Endothelial cell of umbilical vein (primary cell): ENCODE results near the gene ZFPM1. TPM values are rescaled to one million over a fixed set of nuclear protein-coding genes. Genes with fewer than 3 reads are reported as not detected.

Experiments used
- BruUV-seq: library from RNA; stranded (reverse); fragments of 400-500 nt; replicated peaks from 2 replicates; lab custom pipeline; 2021; lab: Mats Ljungman, UMichigan
- CTCF ChIA-PET: fragments of 300-600, 350-600 bp; sonication (Branson Sonifier 250); formaldehyde crosslinking; loops from one replicate; lab custom pipeline; 2021; ENCODE audit warnings: antibody characterized with exemption, inconsistent platforms; lab: Charles Lee
- POLR2A ChIA-PET: fragments of 300-600, 350-600 bp; sonication (Branson Sonifier 250); formaldehyde crosslinking; loops from one replicate; lab custom pipeline; 2021; ENCODE audit warnings: antibody characterized with exemption, inconsistent platforms; lab: Charles Lee
- DNase-seq: peaks from one replicate; pipeline ENCODE4 v3.0.0-alpha.2; 2011; ENCODE audit warnings: low read depth, low spot score
- FAIRE-seq: peaks from 2 replicates; lab custom pipeline; 2011; peaks lifted over from hg19 to GRCh38; lab: Jason Lieb, UNC
- H2AFZ ChIP-seq: 2 replicates; pipeline ENCODE4 v1.6.0; 2012; ENCODE audit warnings: low read depth, low read length, control low read depth, inconsistent platforms
- H3K27ac ChIP-seq: 2 replicates; pipeline ENCODE4 v1.5.1; 2011; ENCODE audit warnings: low read depth, mild to moderate bottlenecking, control low read depth, low read length, moderate library complexity; ENCODE audit not compliant: insufficient read depth
- H3K27me3 ChIP-seq, 2 experiments: 2 replicates each; pipeline versions ENCODE4 v1.6.0 to v1.6.1; 2011; ENCODE audit warnings: low read length in 2 of 2, mixed read lengths in 1 of 2; ENCODE audit not compliant: control insufficient read depth in 2 of 2, insufficient read depth in 2 of 2
- H3K36me3 ChIP-seq, 2 experiments: 2 replicates in 1 of 2; 3 replicates in 1 of 2; pipeline ENCODE4 v1.5.1; 2011; ENCODE audit warnings: low read length in 2 of 2, mild to moderate bottlenecking in 1 of 2, moderate library complexity in 1 of 2; ENCODE audit not compliant: control insufficient read depth in 2 of 2, insufficient read depth in 2 of 2; ENCODE audit errors: extremely low read depth in 1 of 2
- H3K4me1 ChIP-seq: 3 replicates; pipeline ENCODE4 v1.5.1; 2011; ENCODE audit warnings: mild to moderate bottlenecking, low read length; ENCODE audit not compliant: control insufficient read depth, insufficient read depth; ENCODE audit errors: extremely low read depth
- H3K4me2 ChIP-seq: 2 replicates; pipeline ENCODE4 v1.6.1; 2011; ENCODE audit warnings: low read length, control low read depth, mixed read lengths; ENCODE audit not compliant: insufficient read depth
- H3K4me3 ChIP-seq, 3 experiments: fragments of 200-600 bp in 1 of 3; sonication (generic), shearing (Covaris generic) in 1 of 3; replicated peaks in 1 of 3; 2 replicates each; pipeline ENCODE4 v1.5.1; 2011 to 2016; ENCODE audit warnings: control low read depth in 3 of 3, low read length in 3 of 3, mild to moderate bottlenecking in 2 of 3, inconsistent platforms in 1 of 3, low read depth in 1 of 3, moderate library complexity in 1 of 3; ENCODE audit not compliant: insufficient read depth in 1 of 3
- H3K79me2 ChIP-seq: 2 replicates; pipeline ENCODE4 v1.6.0; 2012; ENCODE audit warnings: low read length, inconsistent platforms; ENCODE audit not compliant: control insufficient read depth, insufficient read depth
- H3K9ac ChIP-seq: replicated peaks from 2 replicates; pipeline ENCODE3; 2011; ENCODE audit warnings: low read length, control low read depth; ENCODE audit not compliant: insufficient read depth; ENCODE audit errors: extremely low read depth
- H3K9me1 ChIP-seq: replicated peaks from 3 replicates; pipeline ENCODE4 v1.6.0; 2011; ENCODE audit warnings: mild to moderate bottlenecking, low read length; ENCODE audit not compliant: control insufficient read depth, insufficient read depth; ENCODE audit errors: extremely low read depth
- H3K9me3 ChIP-seq: replicated peaks from 2 replicates; pipeline ENCODE4 v1.5.1; 2012; ENCODE audit warnings: low read length, inconsistent platforms; ENCODE audit not compliant: control insufficient read depth, insufficient read depth
- H4K20me1 ChIP-seq: replicated peaks from 2 replicates; pipeline ENCODE3; 2011; ENCODE audit warnings: mild to moderate bottlenecking, low read length; ENCODE audit not compliant: control insufficient read depth, insufficient read depth; ENCODE audit errors: extremely low read depth
- CTCF ChIP-seq, 2 donors: IDR thresholded peaks; 1 replicate in 1 of 2; 2 replicates in 1 of 2; pipeline ENCODE4 v1.5.1; 2011; ENCODE audit warnings: low read length in 2 of 2, mild to moderate bottlenecking in 2 of 2, moderate library complexity in 2 of 2, control low read depth in 1 of 2, inconsistent platforms in 1 of 2, low read depth in 1 of 2; ENCODE audit not compliant: insufficient read depth in 1 of 2; ENCODE audit errors: extremely low read depth in 1 of 2
- EZH2 ChIP-seq: IDR thresholded peaks from 2 replicates; pipeline ENCODE4 v1.6.1; 2012; ENCODE audit warnings: borderline replicate concordance, low read depth, mild to moderate bottlenecking, moderate library complexity, low read length, inconsistent platforms; ENCODE audit not compliant: severe bottlenecking
- FOS ChIP-seq: IDR thresholded peaks from 2 replicates; pipeline ENCODE4 v1.6.1; 2011; ENCODE audit warnings: mild to moderate bottlenecking, low read length, moderate library complexity, borderline replicate concordance; ENCODE audit not compliant: insufficient read depth
- GATA2 ChIP-seq: IDR thresholded peaks from 2 replicates; pipeline ENCODE4 v1.7.0; 2011; ENCODE audit warnings: low read depth, mild to moderate bottlenecking, moderate library complexity, mixed read lengths, low read length; ENCODE audit not compliant: insufficient read length, insufficient read depth
- JUN ChIP-seq: IDR thresholded peaks from 2 replicates; pipeline ENCODE4 v1.6.1; 2011; ENCODE audit warnings: borderline replicate concordance, low read depth; ENCODE audit not compliant: insufficient read length, insufficient read depth
- MAX ChIP-seq: IDR thresholded peaks from 2 replicates; pipeline ENCODE4 v1.6.1; 2011; ENCODE audit not compliant: insufficient read depth, insufficient read length
- MYC ChIP-seq: IDR thresholded peaks from one replicate; pipeline ENCODE4 v1.6.1; 2011; ENCODE audit warnings: mild to moderate bottlenecking, low read depth, low read length
- POLR2A ChIP-seq: IDR thresholded peaks from 2 replicates; pipeline ENCODE4 v1.6.1; 2012; ENCODE audit warnings: low read depth, mild to moderate bottlenecking, control low read depth, low read length
- POLR2AphosphoS5 ChIP-seq: IDR thresholded peaks from 2 replicates; pipeline ENCODE4 v1.6.1; 2012; ENCODE audit warnings: low read depth, mild to moderate bottlenecking, control low read depth, low read length, moderate library complexity; ENCODE audit not compliant: insufficient read depth
- dilution Hi-C: fragments of 300-500 bp; cut with MboI; formaldehyde crosslinking; loops from one replicate; pipeline ENCODE4 v1.15.0; 2019; ENCODE audit warnings: low sequenced_read_pairs; ENCODE audit not compliant: extremely low pct_ligation_motif_present
- intact Hi-C: fragments of 100-400 bp; cut with micrococcal nuclease; formaldehyde crosslinking; loops from one replicate; pipeline ENCODE4 v1.10.0; 2022
- polyA plus RNA-seq, 4 experiments: library from polyadenylated mRNA; depleted of rRNA in 3 of 4; stranded (reverse) in 3 of 4; unstranded in 1 of 4; fragments of >200 nt; gene quantifications; 2 replicates each; pipeline versions ENCODE4 v1.2.1 to v1.2.3, GENCODE V29; 2011 to 2012; ENCODE audit warnings: missing spikeins in 1 of 4
- total RNA-seq: library from RNA; stranded (reverse); gene quantifications from 2 replicates; pipeline ENCODE4 v1.2.3, GENCODE V29; 2021

ZFPM1 gene
- total and polyA plus RNA-seq, 2 donors (not counting 3 experiments of a cell fraction or from before 2014, with no cell fraction given) = 0.37 to 7.5 TPM

GRCh38 chr16:88569985-88570690, 117.1 kb downstream of the ZFPM1 start, which contains the start of gene ZC3H18:
TSS of gene ZC3H18 (plus strand) at chr16:88570403. CDS start at chr16:88577124, 6,721 bp downstream.
- Histone ChIP-seq H3K4me2 (peak within 1 kb of the TSS; percentile 68), H3K9me1 (no peaks in the 10 kb centered on the region), H3K27ac (peak within 1 kb of the TSS; percentile 44), H3K79me2 (peaks cover 38% of the 10 kb centered on the region), H3K27me3 (no peaks in the 10 kb centered on the region), H3K9ac (peak within 1 kb of the TSS; percentile 80), H3K36me3 (peaks cover 3 to 4% of the 10 kb centered on the region in 2 experiments), H3K4me3 (peak within 1 kb of the TSS; percentile 71 to 89 (median 73)), H2AFZ (peak within 1 kb of the TSS; percentile 86), H3K4me1 (peaks cover 14% of the 10 kb centered on the region), H4K20me1 (no peaks in the 10 kb centered on the region), H3K9me3 (no peaks in the 10 kb centered on the region)
- POLR2A ChIA-PET = interaction anchor here (0.9 kb wide), 1 partner anchor 9 kb away, joined by 4 read pairs; no protein-coding TSS in a partner anchor
- peak; percentile 91 for FAIRE-seq
- peak; percentile 97 for DNase-seq
- intact Hi-C loops = loop anchor here (5.0 to 10.0 kb wide), 2 partner anchors 118 to 615 kb away; partner anchors contain the start of genes BANP and ZFPM1
- no TSS peak for BruUV-seq
- CTCF ChIA-PET = interaction anchor here (0.8 to 1.5 kb wide), 9 partner anchors 9 to 647 kb away, joined by 3 to 13 read pairs (median 4); partner anchors contain the start of gene ZNF778
- dilution Hi-C loops = no loop called here
- TF ChIP-seq MAX (peak; percentile 69), JUN (no peak), EZH2 (no peak), POLR2AphosphoS5 (peak; percentile 85), GATA2 (no peak), CTCF (IDR thresholded peaks at IDR 0.05; ENCODE audit: extremely low read depth in 1 of 2, insufficient read depth in 1 of 2, low read depth in 1 of 2, low read length in 2 of 2) (no peak), POLR2A (peak; percentile 86), MYC (no peak), FOS (no peak)
